Stimulated activated CD8-positive, alpha-beta memory T cell treated with anti-CD3 and anti-CD28 coated beads, Interleukin-12 subunit alpha, Interleukin-12 subunit beta, amount 100 ng/mL, for 1 hour (primary cell): ENCODE results near the gene RRP9.
"Not testable (repeated sequence)": the region's sequence is repeated elsewhere in the genome, so short reads cannot be mapped to it uniquely, and the experiment has no call there.

ENCODE experiments used
- DNase-seq: peaks from one replicate; pipeline ENCODE4 v3.0.0-alpha.2; 2020; ENCODE audit warnings: low read depth

Gene RRP9

DNA sequence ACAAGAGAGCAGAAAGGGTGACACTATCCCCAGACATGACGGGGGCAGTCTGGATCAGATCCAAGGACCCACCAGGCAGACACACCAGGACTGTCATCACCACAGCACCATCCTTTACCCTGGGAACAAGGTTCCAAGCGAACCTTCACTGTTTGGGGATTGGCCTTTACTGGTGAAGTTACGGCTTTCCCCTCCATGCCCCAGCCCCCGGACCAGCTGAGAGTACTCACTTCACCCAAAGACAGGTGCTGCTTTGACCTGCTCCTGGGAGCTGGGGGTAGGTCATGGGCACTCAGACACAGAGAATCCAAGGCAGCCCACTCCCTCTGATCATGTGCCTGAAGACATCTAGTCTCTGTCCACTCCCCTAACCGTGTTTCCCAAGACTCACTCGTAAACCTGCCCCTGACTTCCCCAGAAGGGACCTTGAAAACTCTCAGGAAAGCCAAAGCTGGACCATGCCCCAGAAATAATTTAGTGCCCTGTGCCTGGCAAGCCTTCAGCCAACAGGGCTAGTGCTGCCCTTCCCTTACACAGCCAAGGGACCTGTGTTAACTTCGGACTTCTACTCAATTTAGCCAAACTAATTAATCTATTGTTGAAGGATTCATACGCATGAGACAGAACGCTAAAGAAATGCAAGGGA is 2.8 kb downstream of the RRP9 start:
- DNase-seq, result no peak

DNA sequence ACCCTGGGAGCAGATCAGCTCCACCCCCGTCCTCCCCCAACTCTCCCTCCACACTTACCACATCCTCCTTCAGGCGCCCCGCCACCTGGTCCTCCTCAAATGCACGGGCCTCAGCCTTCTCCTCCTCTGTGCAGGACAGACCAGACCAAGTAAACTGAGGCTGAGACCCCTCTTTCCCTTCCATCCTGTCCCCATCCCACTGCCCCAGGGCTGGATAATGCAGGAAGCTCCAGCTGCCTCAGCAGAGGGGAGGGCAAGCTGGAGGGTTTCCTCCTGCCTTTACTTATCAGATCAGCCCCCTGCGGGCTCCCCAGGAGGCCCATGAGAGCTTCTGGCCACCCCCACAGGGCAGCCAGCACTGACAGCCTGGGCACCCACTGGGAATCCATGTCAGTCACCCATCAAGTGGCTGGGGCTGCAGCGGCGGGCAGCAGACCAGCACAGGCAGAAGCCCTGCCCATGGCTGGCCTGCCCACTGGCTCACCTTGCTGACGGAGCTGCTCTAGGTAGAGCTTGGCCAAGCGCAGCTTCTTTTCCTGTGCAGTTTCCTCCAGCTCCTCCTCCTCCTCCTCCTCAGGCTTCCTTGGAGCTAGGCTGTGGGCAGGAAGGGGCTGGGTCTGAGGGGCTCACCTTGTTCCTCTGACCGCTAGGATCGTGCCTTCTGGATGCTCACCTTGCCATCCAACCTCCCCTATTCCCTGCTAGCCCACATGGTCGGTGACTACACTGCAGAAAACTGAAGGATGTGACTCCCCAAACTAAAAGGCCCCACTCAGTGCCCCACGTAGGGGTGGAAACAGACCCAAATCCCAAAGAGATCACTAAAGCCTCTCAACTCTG is 3.9 kb downstream of the RRP9 start:
- no peak for DNase-seq

DNA sequence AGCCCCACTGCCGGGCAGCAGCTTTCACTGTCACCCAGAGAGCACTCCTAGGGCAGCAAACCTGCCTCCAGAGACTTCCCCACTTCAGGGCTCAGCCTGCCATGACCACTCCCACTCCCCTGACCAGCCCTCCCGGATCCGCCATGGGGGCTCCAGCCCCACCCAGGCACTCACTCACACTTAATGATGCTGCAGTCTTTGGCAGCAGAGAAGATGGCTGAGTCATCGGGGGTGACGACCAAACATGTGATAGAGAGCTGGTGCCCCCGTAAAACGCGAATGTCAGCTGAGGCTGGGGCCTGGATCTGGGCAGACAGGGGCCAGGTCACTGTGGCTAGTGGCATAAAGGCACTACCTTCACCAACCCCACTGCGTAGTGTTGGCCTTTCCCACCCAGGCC is 4.7 kb downstream of the RRP9 start:
- no peak for DNase-seq

GRCh38 chr3:51935886-51936755 is 5.6 kb downstream of the RRP9 start:
- DNase-seq, result no peak

DNA sequence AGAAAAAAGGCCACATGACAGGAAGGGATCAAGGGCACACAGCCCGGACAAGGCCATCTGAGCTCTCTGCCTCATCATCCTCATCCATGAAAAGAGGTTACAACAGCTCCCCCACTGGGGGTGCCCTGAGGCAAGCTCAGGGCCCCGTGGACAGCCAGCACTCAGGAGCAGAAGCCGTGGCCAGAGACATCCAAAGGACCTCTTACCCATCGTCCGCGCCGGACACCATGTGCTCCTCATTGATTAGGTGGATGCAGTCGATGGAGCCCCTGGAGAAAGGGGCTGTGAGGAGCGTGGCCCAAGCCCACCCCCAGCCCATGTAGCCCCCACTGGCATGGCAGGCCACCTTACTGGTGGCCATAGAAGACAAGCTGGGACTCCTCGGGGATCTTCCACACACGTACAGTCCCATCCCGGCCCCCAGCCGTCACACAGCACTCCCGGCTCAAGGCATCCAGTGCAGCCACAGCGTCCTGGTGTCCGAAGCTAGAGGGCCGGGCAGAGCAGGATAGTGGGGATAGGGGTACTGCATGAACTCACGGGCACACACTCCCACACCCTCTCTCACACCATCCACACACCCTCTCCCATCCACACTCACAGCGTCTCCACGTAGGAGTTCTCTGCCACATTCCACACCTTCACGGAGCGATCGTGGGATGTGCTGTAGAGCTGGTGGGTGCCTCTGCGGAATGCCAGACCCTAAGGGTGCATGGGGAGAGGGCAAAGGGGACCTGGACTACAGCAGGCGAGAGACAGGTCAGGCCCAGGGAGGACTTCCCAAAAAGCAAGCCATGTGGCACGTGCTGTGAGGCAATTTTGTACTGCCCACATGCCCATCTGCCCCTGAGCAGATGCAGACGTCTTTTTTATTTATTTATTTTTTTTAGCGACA is 6.5 kb downstream of the RRP9 start:
- no peak for DNase-seq

GRCh38 chr3:51934139-51934850 is 7.4 kb downstream of the RRP9 start:
- DNase-seq, result no peak

DNA sequence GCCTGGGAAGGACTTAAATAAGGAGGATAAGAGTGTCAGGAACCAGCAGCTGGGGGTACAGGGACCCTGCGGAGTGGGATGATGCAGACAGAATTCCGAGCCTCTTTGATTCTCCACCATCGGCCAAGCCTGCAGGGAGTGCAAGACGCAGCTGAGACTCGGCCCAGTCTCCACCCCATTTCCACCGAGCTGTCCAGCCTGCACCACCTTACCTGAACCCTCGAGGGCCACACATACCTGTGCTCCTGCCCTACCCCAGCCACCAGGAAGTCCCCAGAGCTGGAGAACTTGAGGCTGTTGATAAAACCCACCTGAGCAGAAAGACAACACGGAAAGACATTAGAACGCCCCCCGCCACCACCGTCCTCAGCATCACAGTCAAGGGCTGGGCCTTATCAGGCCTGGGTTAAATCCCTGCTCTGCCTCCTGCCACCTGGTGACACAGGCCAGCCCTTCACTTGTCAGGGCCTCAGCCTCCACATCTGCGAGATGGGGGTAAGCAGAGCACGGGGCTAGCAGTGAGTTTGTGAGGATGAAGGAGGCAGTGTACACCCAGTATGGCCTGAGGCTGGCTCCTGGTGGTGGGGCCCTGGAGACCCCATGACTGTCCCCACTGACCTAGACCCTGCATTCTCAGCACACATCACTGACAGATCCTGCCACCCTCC is 8.1 kb downstream of the RRP9 start:
- DNase-seq, result no peak

DNA sequence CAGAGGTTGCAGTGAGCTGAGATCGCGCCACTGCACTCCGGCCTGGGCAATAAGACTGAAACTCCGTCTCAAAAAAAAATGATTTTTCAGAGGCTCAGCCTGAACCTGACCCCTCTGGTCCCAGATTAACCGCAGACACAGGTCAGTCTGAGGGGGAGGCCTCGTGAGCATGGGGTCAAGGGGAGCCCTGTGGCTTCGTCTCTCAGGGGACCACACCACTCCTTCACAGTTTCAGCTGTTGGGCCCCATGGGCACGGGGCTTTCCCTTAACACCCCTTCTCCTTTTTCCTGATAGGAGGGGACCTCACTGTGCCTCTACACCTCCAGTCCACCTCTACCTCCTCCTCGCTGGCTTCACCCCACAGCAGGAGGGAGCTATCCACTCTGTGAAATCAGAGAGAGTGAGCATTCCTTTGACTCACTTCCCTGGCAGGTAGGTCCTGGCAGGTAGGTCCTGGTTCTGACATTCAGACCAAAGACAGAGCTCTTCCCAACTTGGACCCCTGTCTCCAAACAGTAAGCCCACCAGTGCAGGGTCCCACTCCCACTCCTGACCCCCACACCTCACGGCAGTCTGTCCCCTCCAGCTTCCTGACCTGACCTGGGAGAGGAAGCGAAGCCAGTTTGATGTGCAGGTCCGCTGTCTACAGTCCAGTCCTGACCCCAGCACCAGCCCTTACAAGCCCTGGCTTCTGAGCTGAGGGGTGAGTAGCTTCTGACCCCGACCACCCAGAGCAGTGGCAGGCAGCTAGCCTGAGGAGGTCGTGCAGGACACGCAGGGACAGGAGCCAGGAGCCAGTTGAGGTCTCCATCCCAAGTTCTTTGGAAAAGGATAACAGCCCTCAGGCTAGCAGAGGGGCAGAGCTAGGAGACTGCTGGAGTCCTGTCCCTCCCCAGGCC is 9.0 kb downstream of the RRP9 start:
- DNase-seq, result no peak

GRCh38 chr3:51931756-51932155 is 9.9 kb downstream of the RRP9 start:
- DNase-seq, result no peak

- no peak for DNase-seq
These were observed 11.3 kb downstream of the RRP9 start for GRCh38 chr3:51930439-51930838.

- no peak for DNase-seq
These were observed 12.2 kb downstream of the RRP9 start for GRCh38 chr3:51929420-51930003.

- DNase-seq, result not testable (repeated sequence)
These were observed 12.7 kb downstream of the RRP9 start for GRCh38 chr3:51928981-51929380.

DNA sequence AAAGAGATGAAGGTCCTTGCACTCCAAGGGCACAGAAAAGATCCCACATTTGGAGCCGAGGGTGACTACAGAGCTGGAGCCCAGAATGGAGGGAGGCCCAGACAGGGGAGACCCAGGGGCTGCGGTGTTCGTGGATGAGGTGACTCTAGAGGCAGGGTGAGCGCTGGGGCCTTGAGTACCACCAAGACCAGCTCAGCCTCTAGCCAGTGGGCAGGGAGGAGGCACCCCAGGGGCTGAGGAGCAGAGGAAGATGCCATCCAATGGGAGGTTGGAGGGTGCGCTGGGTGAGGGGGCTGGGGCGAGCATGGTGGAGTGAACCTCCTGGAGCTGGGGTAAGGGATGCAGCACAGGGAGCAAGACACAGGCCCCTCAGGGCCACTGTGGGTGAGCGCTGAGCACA is 13.3 kb downstream of the RRP9 start:
- DNase-seq, result no peak

GRCh38 chr3:51927061-51927977 is 14.4 kb downstream of the RRP9 start:
- DNase-seq, result no peak

DNA sequence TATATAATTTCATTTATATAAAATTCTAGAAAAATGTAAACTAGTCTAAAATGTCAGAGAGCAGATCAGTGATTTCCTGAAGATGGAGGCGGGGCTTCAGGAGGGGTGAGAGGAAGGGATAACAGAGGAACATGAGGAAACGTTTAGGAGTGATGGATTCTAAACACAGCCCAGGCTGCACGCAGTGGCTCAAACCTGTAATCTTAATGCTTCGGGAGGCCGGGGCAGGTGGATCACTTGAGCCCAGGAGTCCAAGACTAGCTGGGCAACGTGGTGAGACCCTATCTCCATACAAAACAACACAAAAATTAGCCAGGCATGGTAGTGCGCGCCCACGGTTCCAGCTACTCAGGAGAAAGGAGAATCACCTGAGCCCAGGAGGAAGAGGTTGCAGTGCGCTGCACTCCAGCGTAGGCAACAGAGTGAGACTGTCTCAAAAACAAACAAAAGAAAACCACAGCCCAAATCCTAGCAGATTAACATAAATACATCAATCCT is 20.6 kb downstream of the RRP9 start:
- DNase-seq, result no peak

DNA sequence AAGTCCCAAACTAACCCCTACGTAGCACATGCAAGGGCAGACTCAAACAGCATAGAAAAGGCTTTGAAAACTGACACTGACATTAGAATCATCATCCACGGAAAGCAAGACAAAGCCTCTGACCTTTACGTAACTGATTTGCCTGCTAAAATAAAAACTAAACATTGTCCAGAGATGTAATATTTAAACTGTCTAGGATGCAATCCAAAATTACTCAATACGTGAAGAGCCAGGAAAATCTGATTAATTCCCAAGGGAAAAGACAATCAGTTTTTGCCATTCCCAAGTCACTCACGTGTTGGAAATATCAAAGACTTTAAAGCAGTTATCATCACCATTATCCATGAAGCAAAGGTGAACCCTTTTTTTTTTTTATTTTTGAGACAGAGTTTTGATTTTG is 25.3 kb downstream of the RRP9 start:
- DNase-seq, result no peak

- DNase-seq, result no peak
These were observed 33.7 kb downstream of the RRP9 start for GRCh38 chr3:51908026-51908425.
